HepG2 (cell line): ENCODE data around the gene ROBO2. TPM values are rescaled to one million over a fixed set of nuclear protein-coding genes. Genes with fewer than 3 reads are reported as not detected.

Source experiments
- ATAC-seq: fragments of 200-7000 bp; cut with Tn5 transposase; 3 replicates; pipeline ENCODE4 v1.9.1; 2020; ENCODE audit warnings: mild to moderate bottlenecking, moderate library complexity
- BruUV-seq: library from RNA; stranded (reverse); fragments of 400-500 nt; replicated peaks from 2 replicates; lab custom pipeline; 2021; lab: Mats Ljungman, UMichigan
- CTCF ChIA-PET: fragments of 300-600 bp; formaldehyde crosslinking; extraction: SDS; loops from one replicate; lab custom pipeline; 2021; ENCODE audit warnings: low total read pairs, inconsistent platforms, low intra/inter-chr PET ratio; lab: Yijun Ruan, JAX
- POLR2A ChIA-PET: fragments of 350-600 bp; sonication (Branson Sonifier 250); formaldehyde crosslinking; loops from one replicate; lab custom pipeline; 2020; ENCODE audit warnings: antibody characterized with exemption, inconsistent platforms; lab: Yijun Ruan, JAX
- DNase-seq: peaks from one replicate; pipeline ENCODE4 v3.0.0-alpha.2; 2015; ENCODE audit warnings: low spot score
- FAIRE-seq: peaks from 3 replicates; lab custom pipeline; 2011; peaks lifted over from hg19 to GRCh38; lab: Jason Lieb, UNC
- H2AFZ ChIP-seq: one replicate; pipeline ENCODE4 v1.6.1; 2011; ENCODE audit warnings: low read length, inconsistent platforms
- H3K27ac ChIP-seq: fragments of 300-600 bp; 3 replicates; pipeline ENCODE4 v1.8.0; 2011; ENCODE audit warnings: mixed run types, mild to moderate bottlenecking, mixed read lengths, low read length, inconsistent platforms; ENCODE audit not compliant: insufficient read depth; ENCODE audit errors: extremely low read length
- H3K27me3 ChIP-seq, 2 experiments: fragments of 200-600 bp in 1 of 2; 2 replicates in 1 of 2; 3 replicates in 1 of 2; pipeline versions ENCODE4 v1.6.0 to v1.8.0; 2011; ENCODE audit warnings: low read length in 2 of 2, mild to moderate bottlenecking in 2 of 2, moderate library complexity in 2 of 2, inconsistent platforms in 1 of 2; ENCODE audit not compliant: insufficient read depth in 2 of 2, control insufficient read depth in 1 of 2
- H3K36me3 ChIP-seq, 2 experiments: fragments of 200-600 bp in 1 of 2; replicated peaks in 1 of 2; 2 replicates in 1 of 2; 3 replicates in 1 of 2; pipeline versions ENCODE4 v1.5.1 to v1.8.0; 2011; ENCODE audit warnings: low read length in 2 of 2, inconsistent platforms in 1 of 2; ENCODE audit not compliant: insufficient read depth in 2 of 2, control insufficient read depth in 1 of 2
- H3K4me1 ChIP-seq: 2 replicates; pipeline ENCODE4 v1.5.1; 2012; ENCODE audit warnings: low read length, inconsistent platforms; ENCODE audit not compliant: insufficient read depth
- H3K4me2 ChIP-seq: 2 replicates; pipeline ENCODE4 v1.6.0; 2011; ENCODE audit warnings: low read depth, low read length, inconsistent platforms
- H3K4me3 ChIP-seq, 3 experiments: fragments of 200-600 bp in 1 of 3; sonication (generic), shearing (Covaris generic) in 1 of 3; replicated peaks in 1 of 3; 2 replicates each; pipeline ENCODE4 v1.5.1; 2011 to 2016; ENCODE audit warnings: low read length in 3 of 3, inconsistent platforms in 2 of 3, low read depth in 2 of 3, mild to moderate bottlenecking in 2 of 3, control low read depth in 1 of 3, mixed read lengths in 1 of 3; ENCODE audit not compliant: insufficient read depth in 1 of 3
- H3K79me2 ChIP-seq: one replicate; pipeline ENCODE4 v1.6.1; 2011; ENCODE audit warnings: low read length, inconsistent platforms; ENCODE audit not compliant: insufficient read depth
- H3K9ac ChIP-seq: 2 replicates; pipeline ENCODE4 v1.6.0; 2011; ENCODE audit warnings: mild to moderate bottlenecking, low read depth, low read length, inconsistent platforms; ENCODE audit not compliant: insufficient read depth
- H3K9me3 ChIP-seq: 2 replicates; pipeline ENCODE4 v1.5.1; 2012; ENCODE audit warnings: mild to moderate bottlenecking, low read length
- H4K20me1 ChIP-seq: 2 replicates; pipeline ENCODE4 v1.6.0; 2011; ENCODE audit warnings: inconsistent platforms, mild to moderate bottlenecking, low read length, moderate library complexity; ENCODE audit not compliant: insufficient read depth
- ARID4A ChIP-seq: sonication (generic); formaldehyde crosslinking; IDR thresholded peaks from 2 replicates; pipeline ENCODE4 v1.5.0; 2020; ENCODE audit warnings: mild to moderate bottlenecking, missing genetic modification reagents, borderline replicate concordance
- CENPT ChIP-seq: sonication (generic); formaldehyde crosslinking; IDR thresholded peaks from 2 replicates; pipeline ENCODE4 v1.8.0; 2022; ENCODE audit warnings: low read depth, mild to moderate bottlenecking, moderate library complexity, missing genetic modification reagents
- DNMT3B ChIP-seq: conservative IDR thresholded peaks from 2 replicates; pipeline ENCODE4 v1.6.1; 2016; ENCODE audit warnings: missing biosample characterization, control low read depth
- FOXK2 ChIP-seq: fragments of 450-650 bp; IDR thresholded peaks from 2 replicates; pipeline ENCODE4 v1.6.1; 2016
- NR1H2 ChIP-seq: sonication (generic); formaldehyde crosslinking; IDR thresholded peaks from 2 replicates; pipeline ENCODE4 v1.8.1; 2022; ENCODE audit warnings: low read depth, missing genetic modification reagents, borderline replicate concordance
- RAD21 ChIP-seq: fragments of 450-650 bp; formaldehyde crosslinking; IDR thresholded peaks from 2 replicates; pipeline ENCODE4 v1.5.0; 2020; ENCODE audit warnings: mild to moderate bottlenecking
- SOX5 ChIP-seq: IDR thresholded peaks from 2 replicates; pipeline ENCODE4 v1.6.1; 2016; ENCODE audit warnings: borderline replicate concordance
- UBTF ChIP-seq: sonication (generic); formaldehyde crosslinking; IDR thresholded peaks from 2 replicates; pipeline ENCODE4 v1.4.0; 2020; ENCODE audit warnings: mild to moderate bottlenecking, missing genetic modification reagents
- YY1 ChIP-seq: IDR thresholded peaks from 2 replicates; pipeline ENCODE4 v1.6.1; 2011; ENCODE audit warnings: low read length, low read depth, moderate library complexity, mild to moderate bottlenecking; ENCODE audit not compliant: insufficient read depth, insufficient replicate concordance
- ZMYM4 ChIP-seq: sonication (generic); formaldehyde crosslinking; IDR thresholded peaks from 2 replicates; pipeline ENCODE4 v1.8.1; 2023; ENCODE audit warnings: mild to moderate bottlenecking, missing genetic modification reagents
- ZNF34 ChIP-seq: sonication (generic); formaldehyde crosslinking; IDR thresholded peaks from 2 replicates; pipeline ENCODE4 v1.4.0; 2020; ENCODE audit warnings: mild to moderate bottlenecking, missing genetic modification reagents, borderline replicate concordance
- ZNF572 ChIP-seq: sonication (generic); formaldehyde crosslinking; IDR thresholded peaks from 2 replicates; pipeline ENCODE4 v1.5.1; 2020; ENCODE audit warnings: mild to moderate bottlenecking, missing genetic modification reagents
- ZSCAN29 ChIP-seq: sonication (generic); formaldehyde crosslinking; conservative IDR thresholded peaks from 2 replicates; pipeline ENCODE4 v1.4.0; 2020; ENCODE audit warnings: mild to moderate bottlenecking, missing genetic modification reagents
- WGBS: methylation state at CpG from one replicate; pipeline ENCODE4 v1.1.6; 2017; ENCODE audit warnings: low lambda C conversion rate; 5-methylcytosine and 5-hydroxymethylcytosine counted together
- in situ Hi-C: cut with HindIII; loops from 2 replicates; pipeline ENCODE4 v1.10.0; 2017; ENCODE audit warnings: low pct_unique_long_range_greater_than_20kb; ENCODE audit not compliant: extremely low pct_ligation_motif_present
- intact Hi-C: fragments of 100-400 bp; cut with micrococcal nuclease; formaldehyde crosslinking; loops from one replicate; pipeline ENCODE4 v1.10.0; 2022; ENCODE audit not compliant: unreplicated experiment
- polyA plus RNA-seq, 8 experiments: library from polyadenylated mRNA; depleted of rRNA in 3 of 8; stranded (reverse) in 7 of 8; unstranded in 1 of 8; fragments of >200 nt; fragmentation: Illumina TruSeq in 4 of 8; extraction: Trizol in 4 of 8; gene quantifications; 2 replicates each; pipeline versions ENCODE4 v1.2.1 to v1.2.3, GENCODE V29; 2011 to 2016; ENCODE audit warnings: low read depth in 4 of 8, missing spikeins in 1 of 8, mixed read lengths in 1 of 8; ENCODE audit not compliant: insufficient read depth in 1 of 8
- total RNA-seq, 5 experiments: library from RNA; depleted of rRNA; stranded (reverse); fragments of >200 nt; fragmentation: Illumina TruSeq; extraction: Trizol; gene quantifications; 2 replicates each; pipeline ENCODE4 v1.2.3, GENCODE V29; 2016; ENCODE audit warnings: low read depth in 1 of 5
- TF ChIP-seq, protein P1 (sequence below): sonication (generic); formaldehyde crosslinking; conservative IDR thresholded peaks from 2 replicates; pipeline ENCODE4 v1.5.0; 2020; ENCODE audit warnings: missing genetic modification reagents

The ROBO2 gene
- total and polyA plus RNA-seq, 2 of the 13 experiments (the other 11 are each of a cell fraction or from before 2014, with no cell fraction given), result not detected

- TF ChIP-seq ARID4A (CRISPR knock-in tag) (no peak), UBTF (CRISPR knock-in tag) (no peak), ZNF572 (no peak), NR1H2 (no peak), FOXK2 (no peak), ZMYM4 (CRISPR knock-in tag) (no peak), DNMT3B (CRISPR knock-in tag) (no peak)
Measured at GRCh38 chr3:77134769-77135168, 94.9 kb downstream of the ROBO2 start (continued).

DNA sequence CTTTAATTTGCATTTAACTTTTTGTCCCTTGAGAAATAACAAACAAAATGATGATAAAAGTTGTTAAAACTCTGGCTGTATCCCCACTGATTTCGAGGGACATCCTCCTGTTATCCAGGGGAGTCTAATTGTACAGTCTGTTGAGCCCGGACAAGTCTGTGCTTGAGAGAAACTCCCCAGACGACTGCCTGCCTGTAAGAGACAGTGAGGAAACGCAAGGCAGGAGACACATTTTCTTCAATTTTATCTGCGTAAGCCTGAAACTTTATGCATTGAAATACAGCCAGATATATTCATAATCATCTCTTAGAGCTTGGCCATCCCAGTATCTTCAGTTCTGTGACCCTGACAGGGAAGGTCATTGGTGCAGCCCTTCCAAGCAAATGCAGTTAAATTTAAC lies 97.7 kb downstream of the ROBO2 start:
- no peaks in the 10 kb centered on the region; a peak in 1 of 5 replicates for H3K27me3 ChIP-seq
- H2AFZ ChIP-seq, result no peak overlapping the region
- no peak overlapping the region for H3K4me2 ChIP-seq
- H3K79me2 ChIP-seq, result no peaks in the 10 kb centered on the region
- intact Hi-C loops, result no loop called here
- H4K20me1 ChIP-seq, result no peaks in the 10 kb centered on the region
- no peak overlapping the region for H3K27ac ChIP-seq
- no peak overlapping the region for H3K9ac ChIP-seq
- TF ChIP-seq SOX5 (no peak), ZSCAN29 (CRISPR knock-in tag) (no peak), CENPT (no peak), RAD21 (CRISPR knock-in tag) (no peak), ZNF34 (CRISPR knock-in tag) (no peak), ZNF572 (no peak), YY1 (no peak)
- TF ChIP-seq, protein P1, sequence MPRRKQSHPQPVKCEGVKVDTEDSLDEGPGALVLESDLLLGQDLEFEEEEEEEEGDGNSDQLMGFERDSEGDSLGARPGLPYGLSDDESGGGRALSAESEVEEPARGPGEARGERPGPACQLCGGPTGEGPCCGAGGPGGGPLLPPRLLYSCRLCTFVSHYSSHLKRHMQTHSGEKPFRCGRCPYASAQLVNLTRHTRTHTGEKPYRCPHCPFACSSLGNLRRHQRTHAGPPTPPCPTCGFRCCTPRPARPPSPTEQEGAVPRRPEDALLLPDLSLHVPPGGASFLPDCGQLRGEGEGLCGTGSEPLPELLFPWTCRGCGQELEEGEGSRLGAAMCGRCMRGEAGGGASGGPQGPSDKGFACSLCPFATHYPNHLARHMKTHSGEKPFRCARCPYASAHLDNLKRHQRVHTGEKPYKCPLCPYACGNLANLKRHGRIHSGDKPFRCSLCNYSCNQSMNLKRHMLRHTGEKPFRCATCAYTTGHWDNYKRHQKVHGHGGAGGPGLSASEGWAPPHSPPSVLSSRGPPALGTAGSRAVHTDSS (CRISPR knock-in tag), result no peak
- TF ChIP-seq, all 625 proteins: peak for 0
- in situ Hi-C loops, result no loop called here
- ATAC-seq (no peak), FAIRE-seq (no peak), DNase-seq (no peak)
- H3K36me3 ChIP-seq, result no peaks in the 10 kb centered on the region
- no TSS peak for BruUV-seq
- no peaks in the 10 kb centered on the region for H3K4me1 ChIP-seq
- WGBS, result 54% methylated on average over 5 of the region's 5 CpGs
- ChIA-PET CTCF (no interaction called here), POLR2A (no interaction called here)
- H3K9me3 ChIP-seq, result no peaks in the 10 kb centered on the region
- no peak overlapping the region for H3K4me3 ChIP-seq
